ENCODE data around the gene HTR7.

HTR7 gene

DNA sequence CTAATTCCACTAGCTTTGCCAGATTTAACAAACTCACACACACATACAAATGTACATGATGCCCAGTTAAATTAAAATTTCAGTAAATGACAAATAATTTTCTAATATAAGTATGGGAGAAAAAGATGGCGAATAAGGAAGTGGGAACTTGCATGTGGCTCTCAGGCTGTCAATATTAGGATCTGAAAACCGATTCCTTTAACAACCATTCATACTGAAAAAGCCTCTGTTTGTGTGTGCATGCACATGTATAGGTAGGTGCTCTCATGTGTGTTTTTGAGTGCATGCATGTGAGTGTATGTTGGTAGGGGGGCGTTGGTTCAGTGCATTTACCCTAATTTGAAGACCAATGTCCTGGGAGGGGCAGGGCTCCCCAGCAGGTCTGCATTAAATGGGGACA lies 125.3 kb downstream of the HTR7 start:
- no peak for DNase-seq

- DNase-seq: no peak
Observed at GRCh38 chr10:90723416-90724068, 134.3 kb downstream of the HTR7 start.

GRCh38 chr10:90722832-90723231 lies 135.0 kb downstream of the HTR7 start:
- DNase-seq: no peak

DNA sequence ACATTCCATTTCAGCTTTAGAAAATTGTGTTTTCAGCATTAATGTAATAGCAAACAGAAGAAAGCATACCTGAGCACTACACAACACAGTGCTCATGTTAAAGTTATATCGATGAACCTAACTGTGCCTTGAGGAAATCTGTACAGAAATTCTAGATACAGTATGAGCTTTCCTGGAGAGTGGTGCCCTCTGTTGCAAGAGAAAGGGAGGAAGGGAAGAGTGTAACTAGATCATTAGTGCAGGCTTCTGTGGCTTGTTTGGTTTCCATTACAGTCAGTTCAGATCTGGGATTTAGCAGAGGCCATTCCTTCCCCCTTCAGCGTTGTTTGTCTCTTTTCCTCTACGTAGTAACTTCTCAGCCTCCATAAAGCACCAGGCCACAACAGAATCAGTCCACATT lies 139.7 kb downstream of the HTR7 start:
- no peak for DNase-seq

GRCh38 chr10:90712529-90712928 lies 145.3 kb downstream of the HTR7 start:
- DNase-seq: no peak

DNA sequence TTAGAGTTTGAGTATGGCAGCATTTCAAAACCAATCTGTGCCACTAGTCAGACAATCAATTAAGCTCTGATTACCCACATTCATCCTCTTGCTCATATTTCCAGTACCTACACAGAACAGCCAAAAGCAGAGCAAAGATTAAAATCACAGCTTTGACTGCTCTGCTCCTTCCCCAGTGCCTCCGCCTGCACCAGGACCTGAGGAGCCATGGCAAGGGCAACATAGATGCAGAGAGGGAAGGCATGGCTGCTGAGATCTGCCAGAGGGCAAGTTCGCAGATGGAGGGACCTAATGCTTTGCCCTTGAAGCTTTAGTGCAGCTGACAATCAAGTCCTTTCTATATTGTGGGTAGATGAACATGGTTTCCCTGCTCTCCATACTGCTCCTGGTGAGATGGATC lies 148.1 kb downstream of the HTR7 start:
- no peak for DNase-seq

DNA sequence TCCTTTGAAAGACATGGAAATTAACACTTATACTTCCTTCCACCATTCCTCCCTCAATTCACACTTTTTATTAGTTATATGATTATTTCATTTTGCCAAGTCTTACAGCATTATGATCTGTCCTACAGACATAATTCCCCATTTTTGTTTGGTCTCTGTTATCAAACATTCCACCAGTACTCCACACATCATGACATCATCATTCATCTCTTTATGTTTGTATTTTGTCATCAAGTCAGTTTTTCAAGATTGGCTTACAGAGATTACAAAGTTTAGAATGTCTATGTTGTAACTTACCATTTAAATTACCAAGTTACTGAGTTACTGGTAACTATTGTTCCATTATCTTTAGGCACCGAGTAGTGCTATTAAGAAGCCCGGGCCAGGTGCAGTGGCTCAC lies 150.2 kb downstream of the HTR7 start:
- DNase-seq: no peak

DNA sequence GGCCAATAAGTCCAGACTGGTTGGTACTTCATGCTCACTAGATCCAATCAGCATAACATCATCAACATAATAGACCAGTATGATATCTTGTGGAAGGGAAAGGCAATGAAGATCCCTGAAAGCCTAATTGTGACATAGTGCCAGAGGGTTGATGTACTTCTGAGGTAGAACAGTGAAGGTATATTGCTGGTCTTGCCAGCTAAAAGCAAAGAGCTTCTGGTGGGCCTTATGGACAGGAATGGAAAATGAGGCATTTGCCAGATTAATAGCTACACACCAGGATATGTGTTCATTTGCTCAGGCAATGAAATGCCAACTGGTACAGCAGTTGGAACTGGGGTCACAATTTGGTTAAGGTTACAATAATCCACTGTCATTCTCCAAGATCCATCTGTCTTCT lies 156.4 kb downstream of the HTR7 start:
- DNase-seq: no peak

DNA sequence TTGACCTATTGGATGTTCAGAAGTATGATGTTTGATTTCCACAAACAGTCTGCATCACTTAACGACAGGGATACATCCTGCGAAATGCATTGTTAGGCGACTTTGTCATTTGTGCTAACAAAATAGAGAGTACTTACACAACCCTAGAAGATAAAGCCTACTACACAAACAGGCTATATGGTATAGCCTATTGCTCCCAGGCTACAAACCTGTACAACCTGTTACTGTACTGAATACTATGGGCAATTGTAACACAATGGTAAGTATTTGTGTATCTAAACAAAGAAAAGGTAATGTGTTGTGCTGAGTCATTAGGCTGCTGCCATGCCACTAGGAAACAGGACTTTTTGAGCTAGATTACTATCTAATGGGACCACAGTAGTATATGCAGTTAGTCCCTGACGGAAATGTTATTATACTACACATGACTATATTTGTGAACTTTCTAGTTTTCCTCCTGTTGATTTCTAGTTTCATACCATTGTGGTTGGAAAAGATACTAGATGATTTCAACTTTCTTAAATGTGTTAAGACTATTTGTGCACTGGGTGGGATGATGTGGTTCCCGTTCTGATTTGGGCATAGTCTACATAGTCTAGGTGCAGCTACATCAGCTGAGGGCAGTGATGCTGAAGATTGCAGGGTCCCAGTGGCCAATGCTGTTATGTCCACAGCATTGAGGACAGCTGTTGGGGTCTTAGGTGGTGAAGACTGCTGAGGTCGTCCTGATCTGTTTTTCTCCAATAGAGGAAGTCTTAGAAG lies 161.7 kb downstream of the HTR7 start:
- DNase-seq: no peak

Measured in femur (tissue), 1 donor.